AG04449 (cell line): ENCODE results near the gene BICDL1.

Experiments used
- CTCF ChIA-PET: fragments of 350-600 bp; formaldehyde crosslinking; extraction: SDS; loops from one replicate; lab custom pipeline; 2021; ENCODE audit warnings: antibody characterized with exemption; lab: Yijun Ruan, JAX
- POLR2A ChIA-PET: fragments of 400-600, 350-600 bp; formaldehyde crosslinking; extraction: SDS; loops from one replicate; lab custom pipeline; 2020; ENCODE audit warnings: antibody characterized with exemption, inconsistent platforms; lab: Yijun Ruan, JAX
- DNase-seq: peaks from one replicate; pipeline ENCODE4 v3.0.0-alpha.2; 2010; ENCODE audit warnings: low read depth, low spot score
- H3K4me3 ChIP-seq: 2 replicates; pipeline ENCODE4 v1.5.1; 2011; ENCODE audit warnings: low read depth, mild to moderate bottlenecking, control low read depth, low read length
- CTCF ChIP-seq: IDR thresholded peaks from one replicate; pipeline ENCODE4 v1.5.1; 2011; ENCODE audit warnings: mild to moderate bottlenecking, moderate library complexity, low read length, control low read depth, inconsistent platforms; ENCODE audit not compliant: insufficient read depth; ENCODE audit errors: missing control alignments

BICDL1 gene

DNA sequence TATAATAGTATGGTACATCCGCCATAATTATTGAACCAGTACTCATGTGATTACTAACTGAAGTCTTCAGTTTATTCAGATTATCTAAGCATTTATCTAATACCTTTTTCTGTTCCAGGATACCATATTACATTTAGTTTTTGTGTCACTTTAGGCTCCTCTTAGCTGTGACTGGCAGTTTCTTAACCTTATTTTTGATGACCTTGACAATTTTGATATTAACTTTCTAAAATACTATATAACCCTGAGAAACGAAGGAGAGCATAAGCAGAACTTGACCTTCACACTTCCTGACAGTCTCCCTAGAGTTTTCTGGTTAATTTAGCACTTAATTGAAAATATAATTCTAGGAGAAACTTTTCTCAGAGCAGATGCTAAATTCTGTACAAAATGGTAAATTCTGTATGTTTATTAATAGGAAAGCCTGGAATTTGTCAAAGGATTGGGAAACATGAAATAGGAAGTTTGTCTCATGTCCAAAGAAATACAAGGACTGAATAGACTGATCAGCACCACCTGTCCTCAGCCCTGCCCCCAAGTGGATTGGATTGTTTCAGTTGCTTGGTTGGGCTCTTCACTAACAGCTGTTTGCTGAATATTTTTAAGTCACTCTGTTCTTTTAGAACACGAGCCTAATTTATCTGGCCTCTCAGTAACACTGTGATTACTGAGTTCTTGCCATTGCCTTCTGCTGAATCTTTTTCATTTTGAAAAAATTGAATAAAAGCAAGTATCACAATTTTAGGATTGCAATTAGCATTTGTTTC lies 6.0 kb downstream of the BICDL1 start:
- TF ChIP-seq CTCF: no peak
- H3K4me3 ChIP-seq: no peak overlapping the region
- CTCF ChIA-PET: no interaction called here
- no peak for DNase-seq
- POLR2A ChIA-PET: no interaction called here

DNA sequence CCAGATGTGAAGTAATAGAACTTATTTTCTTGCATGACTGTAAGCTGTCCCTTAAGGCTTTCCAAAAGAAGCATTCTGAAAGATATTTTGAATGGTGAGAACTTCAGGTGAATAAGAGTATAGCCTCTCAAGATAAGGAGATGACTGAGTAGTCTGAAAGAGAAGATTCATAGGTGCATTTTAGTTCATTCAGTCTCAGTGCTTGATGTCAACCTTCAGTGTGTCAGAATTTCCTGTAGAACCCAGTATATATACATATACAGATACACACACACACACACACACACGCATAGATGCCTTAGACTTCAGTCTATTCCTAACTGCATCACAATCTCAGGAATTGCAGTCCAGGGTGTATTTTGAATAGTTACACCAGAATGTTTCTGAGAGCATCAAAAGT lies 7.4 kb downstream of the BICDL1 start:
- ChIA-PET CTCF (no interaction called here), POLR2A (no interaction called here)
- no peak for DNase-seq
- no peak for TF ChIP-seq CTCF
- H3K4me3 ChIP-seq: no peak overlapping the region

GRCh38 chr12:119998471-119999245 lies 9.6 kb downstream of the BICDL1 start:
- POLR2A ChIA-PET: no interaction called here
- no peak for DNase-seq
- CTCF ChIA-PET: no interaction called here
- no peak for TF ChIP-seq CTCF
- H3K4me3 ChIP-seq: no peak overlapping the region

GRCh38 chr12:120000556-120000955 lies 11.5 kb downstream of the BICDL1 start:
- no peak overlapping the region for H3K4me3 ChIP-seq
- TF ChIP-seq CTCF: no peak
- ChIA-PET CTCF (no interaction called here), POLR2A (no interaction called here)
- DNase-seq: no peak

GRCh38 chr12:120006258-120006975 lies 17.4 kb downstream of the BICDL1 start:
- TF ChIP-seq CTCF: no peak
- ChIA-PET CTCF (interaction anchor here (1.2 kb wide), 2 partner anchors 16 to 26 kb away, joined by 3 read pairs; no protein-coding TSS in a partner anchor), POLR2A (no interaction called here)
- no peak for DNase-seq
- no peak overlapping the region for H3K4me3 ChIP-seq
